Heart right ventricle (tissue), 16 donors: ENCODE measurements around the gene CCM2. TPM values are rescaled to one million over a fixed set of nuclear protein-coding genes. Genes with fewer than 3 reads are reported as not detected.

Experiments used
- ATAC-seq, 8 donors: fragments of 200-7000 bp; cut with Tn5 transposase; one replicate each; pipeline ENCODE4 v1.9.1; 2020; ENCODE audit warnings: mild to moderate bottlenecking in 8 of 8, moderate library complexity in 8 of 8, moderate number of reproducible peaks in 1 of 8
- DNase-seq, 2 donors: peaks; one replicate each; pipeline ENCODE4 v3.0.0-alpha.2; 2020
- H3K27ac ChIP-seq, 10 donors: fragments of 200-600 bp; sonication (generic) in 2 of 10; one replicate each; pipeline versions ENCODE4 v1.5.0 to v1.8.0; 2020 to 2022; ENCODE audit warnings: mild to moderate bottlenecking in 3 of 10
- H3K27me3 ChIP-seq, 7 donors: fragments of 200-600 bp; one replicate each; pipeline ENCODE4 v1.8.0; 2021 to 2022; ENCODE audit warnings: mild to moderate bottlenecking in 2 of 7
- H3K36me3 ChIP-seq, 9 donors: fragments of 200-600 bp; sonication (generic) in 1 of 9; one replicate each; pipeline versions ENCODE4 v1.5.0 to v1.8.0; 2020 to 2022; ENCODE audit warnings: mild to moderate bottlenecking in 2 of 9
- H3K4me1 ChIP-seq, 9 donors: fragments of 200-600 bp; sonication (generic) in 1 of 9; one replicate each; pipeline versions ENCODE4 v1.5.0 to v1.8.0; 2020 to 2022; ENCODE audit warnings: mild to moderate bottlenecking in 4 of 9
- H3K4me3 ChIP-seq, 10 donors: fragments of 200-600 bp; sonication (generic) in 2 of 10; one replicate each; pipeline versions ENCODE4 v1.5.0 to v1.8.0; 2020 to 2022; ENCODE audit warnings: mild to moderate bottlenecking in 7 of 10, moderate library complexity in 2 of 10
- H3K9me3 ChIP-seq, 11 donors: fragments of 200-600 bp in 10 of 11; sonication (generic) in 2 of 11; one replicate each; pipeline versions ENCODE4 v1.5.0 to v1.8.0; 2013 to 2022; ENCODE audit warnings: mild to moderate bottlenecking in 2 of 11, control low read depth in 1 of 11, moderate library complexity in 1 of 11
- CTCF ChIP-seq, 9 donors: fragments of 200-600 bp; sonication (generic) in 2 of 9; IDR thresholded peaks; one replicate each; pipeline versions ENCODE4 v1.5.0 to v1.8.0; 2021 to 2022; ENCODE audit warnings: antibody characterized with exemption in 9 of 9, mild to moderate bottlenecking in 5 of 9, moderate library complexity in 1 of 9
- WGBS, 2 donors: extraction: QIAGEN DNeasy Blood & Tissue Kit; methylation state at CpG; one replicate each; pipeline ENCODE4 v1.1.7; 2013; ENCODE audit warnings: inconsistent platforms in 1 of 2; 5-methylcytosine and 5-hydroxymethylcytosine counted together
- intact Hi-C, 10 donors: fragments of 100-400 bp; cut with DNase I; formaldehyde crosslinking; loops; one replicate each; pipeline versions ENCODE4 v1.11.1 to v1.14.2; 2022
- polyA plus RNA-seq, 2 donors: library from polyadenylated mRNA; stranded (reverse); fragments of 200-250 nt; gene quantifications; one replicate each; pipeline ENCODE4 v1.2.3, GENCODE V29; 2013
- total RNA-seq, 10 donors: library from RNA; stranded (reverse); fragmentation: NEBNext Ultra II Directional in 3 of 10; extraction: Animal tissue kit (Norgen Biotek cat#: 25700) in 3 of 10; gene quantifications; one replicate each; pipeline versions ENCODE4 v1.2.1 to v1.2.4, GENCODE V29; 2021 to 2023
- donor health status: Arrhythmogenic right ventricular cardiomyopathy.
- donor health status: ischemic (EF 13 %, LVEDD 7.1; RV severe dilation, severe dysfunction).
- donor health status: healthy with polysubstance abuse.
- donor health status: DM: no; HTN: yes; CAD: no.
- donor health status: DM: no; HTN: no; CAD: no.
- donor health status: ischemic (EF 25% LVEDD 6.9; RV normal size, moderate dysfunction).
- donor health status: ischemic (EF 25% LVEDD 5.7; RV mildly dilated, moderate dysfunction).
- donor health status: healthy.
- donor health status: DM: yes; HTN: yes; CAD: no.
- donor health status: Ischemic cardiomyopathy.
- donor health status: ischemic (EF 35%, LVEDD 5.7; RV mildly dilated, moderate dysfunction).
- donor health status: nonischemic (EF 11% LVEDD 7.7; RV severe dilation, severe dysfunction).
- donor health status: DM: yes; HTN: yes; CAD: no.
- donor health status: PGD.
- donor health status: ischemic (EF 29% LVEDD 5.4; RV normal size, mild dysfunction).
- donor health status: nonischemic (EF 23%, LVEDD 6.1; RV moderate dilation, normal function).

Gene CCM2
- total and polyA plus RNA-seq, 12 donors: 21.5 to 71.1 (median 25.7) TPM

GRCh38 chr7:45088821-45089340 is 88.9 kb downstream of the CCM2 start, which contains the start of gene NACAD:
NACAD (minus strand) TSS chr7:45088969; CDS start chr7:45088894, 75 bp downstream.
- peak within 1 kb of the TSS; percentile 14 to 68 (median 60) for H3K4me3 ChIP-seq
- peaks cover 0 to 27% (median 0%) of the 10 kb centered on the region in 7 donors for H3K27me3 ChIP-seq
- WGBS, 2 donors: 0 to 1% methylated on average over 40 to 50 of the region's 50 CpGs
- peaks cover 0 to 7% (median 0%) of the 10 kb centered on the region in 11 donors for H3K9me3 ChIP-seq
- TF ChIP-seq CTCF (IDR thresholded peaks at IDR 0.05): no peak
- H3K27ac ChIP-seq: peak within 1 kb of the TSS in 9 of 10 donors; percentile 36 to 72 (median 56)
- intact Hi-C loops: no loop called here
- ATAC-seq (peak; percentile 80 to 93 (median 84)), DNase-seq (peak; percentile 31 to 63)
- H3K36me3 ChIP-seq: peaks cover 0 to 4% (median 0%) of the 10 kb centered on the region in 9 donors
- H3K4me1 ChIP-seq: peaks cover 0 to 17% (median 11%) of the 10 kb centered on the region in 9 donors

GRCh38 chr7:45089341-45089891 is 89.4 kb downstream of the CCM2 start:
- H3K27ac ChIP-seq: peak overlapping the region in 3 of 10 donors; percentile 53 to 72 (median 59)
- 6 to 7% methylated on average over 22 of the region's 22 CpGs for WGBS, 2 donors
- ATAC-seq: peak in 6 of 8 donors; percentile 31 to 45 (median 40)
- H3K27me3 ChIP-seq: peaks cover 0 to 27% (median 0%) of the 10 kb centered on the region in 7 donors
- intact Hi-C loops: no loop called here
- DNase-seq: peak; percentile 43 to 55
- peak overlapping the region; percentile 14 to 68 (median 60) for H3K4me3 ChIP-seq
- H3K36me3 ChIP-seq: peaks cover 0 to 4% (median 0%) of the 10 kb centered on the region in 9 donors
- peaks cover 0 to 12% (median 0%) of the 10 kb centered on the region in 11 donors for H3K9me3 ChIP-seq
- H3K4me1 ChIP-seq: peaks cover 0 to 17% (median 11%) of the 10 kb centered on the region in 9 donors
- no peak for TF ChIP-seq CTCF (IDR thresholded peaks at IDR 0.05)

- 56 to 59% methylated on average over 7 of the region's 7 CpGs for WGBS, 2 donors
- TF ChIP-seq CTCF (IDR thresholded peaks at IDR 0.05): no peak
- no peak overlapping the region for H3K4me3 ChIP-seq
- peaks cover 0 to 17% (median 11%) of the 10 kb centered on the region in 9 donors for H3K4me1 ChIP-seq
- H3K27ac ChIP-seq: no peak overlapping the region
- ATAC-seq: no peak
- intact Hi-C loops: no loop called here
- H3K36me3 ChIP-seq: no peaks in the 10 kb centered on the region
- H3K9me3 ChIP-seq: peaks cover 0 to 23% (median 0%) of the 10 kb centered on the region in 11 donors
- H3K27me3 ChIP-seq: peaks cover 0 to 27% (median 0%) of the 10 kb centered on the region in 7 donors
- no peak for DNase-seq
Measured at GRCh38 chr7:45092100-45092930, 92.3 kb downstream of the CCM2 start.

- intact Hi-C loops: no loop called here
- H3K4me3 ChIP-seq: no peak overlapping the region
- TF ChIP-seq CTCF (IDR thresholded peaks at IDR 0.05): no peak
- WGBS, 2 donors: 69 to 75% methylated on average over 3 of the region's 3 CpGs
- H3K4me1 ChIP-seq: peaks cover 0 to 16% (median 11%) of the 10 kb centered on the region in 9 donors
- DNase-seq (no peak), ATAC-seq (no peak)
- H3K27me3 ChIP-seq: peaks cover 0 to 27% (median 0%) of the 10 kb centered on the region in 7 donors
- H3K27ac ChIP-seq: no peak overlapping the region
- peaks cover 0 to 3% (median 0%) of the 10 kb centered on the region in 9 donors for H3K36me3 ChIP-seq
- peaks cover 0 to 23% (median 0%) of the 10 kb centered on the region in 11 donors for H3K9me3 ChIP-seq
Measured at GRCh38 chr7:45092931-45093235, 92.9 kb downstream of the CCM2 start.
